ENCODE measurements around the gene OSGIN1.
A peak's percentile ranks its signal among the peaks of the same experiment; 100 is the strongest.

OSGIN1 gene

GRCh38 chr16:83959656-83960434, 6.8 kb downstream of the OSGIN1 start:
- TF ChIP-seq CTCF (IDR thresholded peaks at IDR 0.05): no peak
- DNase-seq (ENCODE audit: low spot score): no peak
- H3K27ac ChIP-seq: no peak overlapping the region
- H3K4me3 ChIP-seq: no peak overlapping the region

GRCh38 chr16:83960521-83961249, 7.6 kb downstream of the OSGIN1 start:
- Histone ChIP-seq H3K27ac (no peak overlapping the region), H3K4me3 (no peak overlapping the region)
- DNase-seq (ENCODE audit: low spot score): no peak
- no peak for TF ChIP-seq CTCF (IDR thresholded peaks at IDR 0.05)

GRCh38 chr16:83961591-83961990, 8.6 kb downstream of the OSGIN1 start:
- no peak for TF ChIP-seq CTCF (IDR thresholded peaks at IDR 0.05)
- no peak overlapping the region for H3K4me3 ChIP-seq
- no peak overlapping the region for H3K27ac ChIP-seq
- no peak for DNase-seq (ENCODE audit: low spot score)

- DNase-seq (ENCODE audit: low spot score): no peak
- H3K4me3 ChIP-seq: no peak overlapping the region
- peak overlapping the region; percentile 49 to 77 for H3K27ac ChIP-seq
- no peak for TF ChIP-seq CTCF (IDR thresholded peaks at IDR 0.05)
Observed at GRCh38 chr16:83963277-83964119, 10.5 kb downstream of the OSGIN1 start.

- no peak for DNase-seq (ENCODE audit: low spot score)
- Histone ChIP-seq H3K27ac (no peak overlapping the region), H3K4me3 (no peak overlapping the region)
- TF ChIP-seq CTCF (IDR thresholded peaks at IDR 0.05): no peak
Observed at GRCh38 chr16:83964684-83965443, 11.8 kb downstream of the OSGIN1 start.

GRCh38 chr16:83965444-83966152, 12.6 kb downstream of the OSGIN1 start:
- no peak overlapping the region for H3K4me3 ChIP-seq
- DNase-seq (ENCODE audit: low spot score): no peak
- H3K27ac ChIP-seq: no peak overlapping the region
- TF ChIP-seq CTCF (IDR thresholded peaks at IDR 0.05): no peak
